ENCODE measurements around the gene TSC22D1. TPM values are rescaled to one million over a fixed set of nuclear protein-coding genes. Genes with fewer than 3 reads are reported as not detected.

Gene TSC22D1
- total RNA-seq, 1 experiment from 2014 or later, result 194 TPM

GRCh38 chr13:44474122-44474910, 101.8 kb downstream of the TSC22D1 start:
- no peaks in the 10 kb centered on the region for H3F3A ChIP-seq (ENCODE audit: low read length, unreplicated experiment)
- H2AFZ ChIP-seq (ENCODE audit: low read length), result no peak overlapping the region
- H3K4me2 ChIP-seq (ENCODE audit: low read length), result peak overlapping the region; percentile 49
- intact Hi-C loops (cut with micrococcal nuclease), result loop anchor here (10.0 kb wide), 1 partner anchor 830 kb away; no protein-coding TSS in a partner anchor
- H3K27me3 ChIP-seq (ENCODE audit: low read length), result no peaks in the 10 kb centered on the region
- no TSS peak for BruUV-seq (replicated peaks)
- H3K27ac ChIP-seq (ENCODE audit: low read length), result peak overlapping the region; percentile 20
- TF ChIP-seq EZH2 (IDR thresholded peaks at IDR 0.05; ENCODE audit: low read length, unreplicated experiment) (no peak), EZH2phosphoT487 (IDR thresholded peaks at IDR 0.05; ENCODE audit: borderline replicate concordance, low read length) (no peak)
- no peaks in the 10 kb centered on the region for H3K9me2 ChIP-seq (replicated peaks; ENCODE audit: low read length)
- H3K4me1 ChIP-seq (ENCODE audit: insufficient read depth, low read length), result peaks cover 46% of the 10 kb centered on the region
- no peaks in the 10 kb centered on the region for H3K9me3 ChIP-seq (ENCODE audit: low read length)
- peak; percentile 57 for DNase-seq
- no peak overlapping the region for H3K4me3 ChIP-seq (ENCODE audit: low read length)
- ChIA-PET POLR2A (ENCODE audit: unreplicated experiment) (interaction anchor here (0.7 kb wide), 1 partner anchor 38 kb away, joined by 3 read pairs; no protein-coding TSS in a partner anchor), CTCF (no interaction called here)
- H3K9ac ChIP-seq (ENCODE audit: low read length), result no peak overlapping the region
- ATAC-seq, result no peak
- peaks cover 27% of the 10 kb centered on the region; the same call in 1 of the 2 replicates for H3K79me2 ChIP-seq (ENCODE audit: low read length)
- H4K20me1 ChIP-seq (ENCODE audit: low read length), result no peaks in the 10 kb centered on the region
- H3K36me3 ChIP-seq (ENCODE audit: low read depth, low read length), result no peaks in the 10 kb centered on the region

- Histone ChIP-seq H3K9me3 (ENCODE audit: low read length) (no peaks in the 10 kb centered on the region), H3K9me2 (replicated peaks; ENCODE audit: low read length) (no peaks in the 10 kb centered on the region), H3K36me3 (ENCODE audit: low read depth, low read length) (no peaks in the 10 kb centered on the region), H4K20me1 (ENCODE audit: low read length) (no peaks in the 10 kb centered on the region), H3K27me3 (ENCODE audit: low read length) (no peaks in the 10 kb centered on the region), H3K4me1 (ENCODE audit: insufficient read depth, low read length) (peaks cover 45% of the 10 kb centered on the region), H3K4me2 (ENCODE audit: low read length) (peak overlapping the region; percentile 79), H3F3A (ENCODE audit: low read length, unreplicated experiment) (no peaks in the 10 kb centered on the region), H2AFZ (ENCODE audit: low read length) (no peak overlapping the region), H3K9ac (ENCODE audit: low read length) (no peak overlapping the region), H3K79me2 (ENCODE audit: low read length) (peaks cover 30% of the 10 kb centered on the region; the same call in 1 of the 2 replicates), H3K27ac (ENCODE audit: low read length) (peak overlapping the region; percentile 54), H3K4me3 (ENCODE audit: low read length) (peak overlapping the region; percentile 49)
- ChIA-PET POLR2A (ENCODE audit: unreplicated experiment) (interaction anchor here (0.7 kb wide), 1 partner anchor 37 kb away, joined by 6 read pairs; no protein-coding TSS in a partner anchor), CTCF (interaction anchor here (0.5 to 0.6 kb wide), 2 partner anchors 237 to 446 kb away, joined by 3 to 7 read pairs; no protein-coding TSS in a partner anchor)
- TF ChIP-seq CTCF (conservative IDR thresholded peaks at IDR 0.05; ENCODE audit: low read depth, low read length) (no peak), EZH2phosphoT487 (IDR thresholded peaks at IDR 0.05; ENCODE audit: borderline replicate concordance, low read length) (no peak), EZH2 (IDR thresholded peaks at IDR 0.05; ENCODE audit: low read length, unreplicated experiment) (no peak)
- ATAC-seq, result peak; percentile 88
- intact Hi-C loops (cut with micrococcal nuclease), result loop anchor here (1.0 to 10.0 kb wide), 3 partner anchors 33 to 833 kb away; no protein-coding TSS in a partner anchor
- DNase-seq, result peak; percentile 62
- no TSS peak for BruUV-seq (replicated peaks)
These were observed 104.4 kb downstream of the TSC22D1 start for GRCh38 chr13:44471686-44472085.

GRCh38 chr13:44470638-44471562, 105.2 kb downstream of the TSC22D1 start:
- Histone ChIP-seq H4K20me1 (ENCODE audit: low read length) (no peaks in the 10 kb centered on the region), H3K4me1 (ENCODE audit: insufficient read depth, low read length) (peaks cover 45% of the 10 kb centered on the region), H3F3A (ENCODE audit: low read length, unreplicated experiment) (no peaks in the 10 kb centered on the region), H3K27ac (ENCODE audit: low read length) (peak overlapping the region; percentile 54), H3K9me3 (ENCODE audit: low read length) (no peaks in the 10 kb centered on the region), H3K9ac (ENCODE audit: low read length) (peak overlapping the region; percentile 20; the same call in 1 of the 2 replicates), H2AFZ (ENCODE audit: low read length) (no peak overlapping the region), H3K79me2 (ENCODE audit: low read length) (peaks cover 35% of the 10 kb centered on the region), H3K4me3 (ENCODE audit: low read length) (peak overlapping the region; percentile 49; the same call in 1 of the 2 replicates), H3K27me3 (ENCODE audit: low read length) (no peaks in the 10 kb centered on the region), H3K4me2 (ENCODE audit: low read length) (peak overlapping the region; percentile 79), H3K36me3 (ENCODE audit: low read depth, low read length) (no peaks in the 10 kb centered on the region), H3K9me2 (replicated peaks; ENCODE audit: low read length) (no peaks in the 10 kb centered on the region)
- ATAC-seq (no peak; the same call in 1 of the 2 replicates), DNase-seq (peak; percentile 50)
- ChIA-PET POLR2A (ENCODE audit: unreplicated experiment) (interaction anchor here (0.7 kb wide), 1 partner anchor 36 kb away, joined by 6 read pairs; no protein-coding TSS in a partner anchor), CTCF (no interaction called here)
- TF ChIP-seq EZH2phosphoT487 (IDR thresholded peaks at IDR 0.05; ENCODE audit: borderline replicate concordance, low read length) (no peak), CTCF (conservative IDR thresholded peaks at IDR 0.05; ENCODE audit: low read depth, low read length) (peak; percentile 54), EZH2 (IDR thresholded peaks at IDR 0.05; ENCODE audit: low read length, unreplicated experiment) (no peak)
- intact Hi-C loops (cut with micrococcal nuclease), result loop anchor here (1.0 to 10.0 kb wide), 3 partner anchors 33 to 834 kb away; no protein-coding TSS in a partner anchor
- TSS peak; percentile 17 for BruUV-seq (replicated peaks)
